Osteoblast (primary cell): ENCODE measurements around the gene CDK15. TPM values are rescaled to one million over a fixed set of nuclear protein-coding genes. Genes with fewer than 3 reads are reported as not detected.

Experiments used
- DNase-seq: peaks from one replicate; pipeline ENCODE4 v3.0.0; 2011; ENCODE audit warnings: low spot score, mixed read lengths; ENCODE audit not compliant: insufficient read length; ENCODE audit errors: missing footprints
- H2AFZ ChIP-seq: 2 replicates; pipeline ENCODE4 v1.6.0; 2011; ENCODE audit warnings: mild to moderate bottlenecking, low read length
- H3K27ac ChIP-seq: 2 replicates; pipeline ENCODE4 v1.5.1; 2011; ENCODE audit warnings: mild to moderate bottlenecking, low read depth, low read length, moderate library complexity
- H3K27me3 ChIP-seq: 2 replicates; pipeline ENCODE4 v1.6.0; 2012; ENCODE audit warnings: mild to moderate bottlenecking, control low read depth, inconsistent platforms, low read length, moderate library complexity; ENCODE audit not compliant: insufficient read depth
- H3K36me3 ChIP-seq: 2 replicates; pipeline ENCODE4 v1.5.1; 2011; ENCODE audit warnings: mild to moderate bottlenecking, low read length, control low read depth, moderate library complexity; ENCODE audit not compliant: insufficient read depth
- H3K4me1 ChIP-seq: 2 replicates; pipeline ENCODE4 v1.5.1; 2011; ENCODE audit warnings: mild to moderate bottlenecking, low read length, control low read depth, moderate library complexity; ENCODE audit not compliant: insufficient read depth
- H3K4me2 ChIP-seq: 2 replicates; pipeline ENCODE4 v1.6.0; 2011; ENCODE audit warnings: mild to moderate bottlenecking, low read length; ENCODE audit not compliant: insufficient read depth
- H3K4me3 ChIP-seq: fragments of 200-600 bp; sonication (generic); 3 replicates; pipeline ENCODE4 v1.5.1; 2012; ENCODE audit warnings: mild to moderate bottlenecking, low read length, inconsistent platforms; ENCODE audit not compliant: insufficient read depth
- H3K79me2 ChIP-seq: 2 replicates; pipeline ENCODE4 v1.6.0; 2012; ENCODE audit warnings: mild to moderate bottlenecking, low read length, control low read depth, inconsistent platforms; ENCODE audit not compliant: insufficient read depth
- H3K9me3 ChIP-seq: 2 replicates; pipeline ENCODE4 v1.5.1; 2011; ENCODE audit warnings: low read depth, low read length, control low read depth
- H4K20me1 ChIP-seq: 2 replicates; pipeline ENCODE4 v1.6.0; 2012; ENCODE audit warnings: mild to moderate bottlenecking, low read length, control low read depth; ENCODE audit not compliant: insufficient read depth
- CTCF ChIP-seq: IDR thresholded peaks from 2 replicates; pipeline ENCODE4 v1.5.1; 2011; ENCODE audit warnings: mild to moderate bottlenecking, low read depth, low read length, moderate library complexity; ENCODE audit errors: extremely low read depth
- total RNA-seq: library from RNA; depleted of rRNA; stranded (reverse); fragments of >200 nt; gene quantifications from 2 replicates; pipeline ENCODE4 v1.2.3, GENCODE V29; 2012

The CDK15 gene
- total RNA-seq, 1 donor, result 4.7 TPM

- H3K9me3 ChIP-seq, result no peaks in the 10 kb centered on the region
- peak; percentile 72 for DNase-seq
- H3K4me2 ChIP-seq, result peak overlapping the region; percentile 75
- H3K79me2 ChIP-seq, result no peaks in the 10 kb centered on the region
- no peaks in the 10 kb centered on the region for H3K27me3 ChIP-seq
- peak overlapping the region; percentile 5 for H3K4me3 ChIP-seq
- H3K4me1 ChIP-seq, result peaks cover 42% of the 10 kb centered on the region
- TF ChIP-seq CTCF, result no peak
- no peaks in the 10 kb centered on the region for H4K20me1 ChIP-seq
- H2AFZ ChIP-seq, result peak overlapping the region; percentile 81
- peak overlapping the region; percentile 56 for H3K27ac ChIP-seq
- H3K36me3 ChIP-seq, result no peaks in the 10 kb centered on the region
These were observed 74.8 kb downstream of the CDK15 start for GRCh38 chr2:201880993-201881611.

- Histone ChIP-seq H3K4me2 (peak overlapping the region; percentile 75), H3K79me2 (no peaks in the 10 kb centered on the region), H3K4me1 (peaks cover 47% of the 10 kb centered on the region), H2AFZ (no peak overlapping the region), H3K27ac (peak overlapping the region; percentile 36), H3K9me3 (no peaks in the 10 kb centered on the region), H4K20me1 (no peaks in the 10 kb centered on the region), H3K27me3 (no peaks in the 10 kb centered on the region), H3K4me3 (no peak overlapping the region), H3K36me3 (no peaks in the 10 kb centered on the region)
- DNase-seq, result no peak
- TF ChIP-seq CTCF, result no peak
These were observed 75.4 kb downstream of the CDK15 start for GRCh38 chr2:201881741-201882140.

GRCh38 chr2:201882353-201883090, 76.2 kb downstream of the CDK15 start:
- Histone ChIP-seq H3K27me3 (no peaks in the 10 kb centered on the region), H2AFZ (no peak overlapping the region)
- no peak for DNase-seq

More at GRCh38 chr2:201882353-201883090, 76.2 kb downstream of the CDK15 start:
- no peaks in the 10 kb centered on the region for H3K36me3 ChIP-seq
- H3K4me2 ChIP-seq, result peak overlapping the region; percentile 75
- peaks cover 51% of the 10 kb centered on the region for H3K4me1 ChIP-seq
- H4K20me1 ChIP-seq, result no peaks in the 10 kb centered on the region
- H3K4me3 ChIP-seq, result peak overlapping the region; percentile 56
- no peaks in the 10 kb centered on the region for H3K9me3 ChIP-seq
- TF ChIP-seq CTCF, result no peak
- no peaks in the 10 kb centered on the region for H3K79me2 ChIP-seq
- peak overlapping the region; percentile 36 for H3K27ac ChIP-seq
